22Rv1 (cell line): ENCODE data around the gene PLA2G4A.

Source experiments
- CTCF ChIP-seq: fragments of 450-650 bp; IDR thresholded peaks from 2 replicates; pipeline ENCODE4 v1.5.1; 2017; ENCODE audit warnings: mild to moderate bottlenecking
- ZFX ChIP-seq: fragments of 450-650 bp; IDR thresholded peaks from 2 replicates; pipeline ENCODE4 v1.6.1; 2017; ENCODE audit warnings: antibody characterized with exemption, borderline replicate concordance

- TF ChIP-seq CTCF (no peak), ZFX (no peak)
Measured at GRCh38 chr1:186915555-186915954, 86.8 kb downstream of the PLA2G4A start.
